NT2/D1 (cell line): ENCODE measurements around the gene GPC6.

Source experiments
- SUZ12 ChIP-seq: IDR thresholded peaks from 2 replicates; pipeline ENCODE4 v1.6.1; 2011; ENCODE audit not compliant: insufficient read length, insufficient read depth; ENCODE audit errors: extremely low read depth
- ZNF274 ChIP-seq: IDR thresholded peaks from 2 replicates; pipeline ENCODE4 v1.6.1; 2011; ENCODE audit warnings: mild to moderate bottlenecking, low read depth, low read length

GRCh38 chr13:94212196-94212595 lies 985.6 kb downstream of the GPC6 start:
- TF ChIP-seq ZNF274 (no peak), SUZ12 (no peak)
